Activated T-helper 9 cell treated with anti-CD3 and anti-CD28 coated beads, Interleukin-2, amount 50 U/mL, for 16 hours (primary cell): ENCODE results near the gene FXYD7.
"Not testable (repeated sequence)": the region's sequence is repeated elsewhere in the genome, so short reads cannot be mapped to it uniquely, and the experiment has no call there.

Experiments
- DNase-seq: peaks from one replicate; pipeline ENCODE4 v3.0.0-alpha.2; 2020; ENCODE audit warnings: low read depth

The FXYD7 gene

DNA sequence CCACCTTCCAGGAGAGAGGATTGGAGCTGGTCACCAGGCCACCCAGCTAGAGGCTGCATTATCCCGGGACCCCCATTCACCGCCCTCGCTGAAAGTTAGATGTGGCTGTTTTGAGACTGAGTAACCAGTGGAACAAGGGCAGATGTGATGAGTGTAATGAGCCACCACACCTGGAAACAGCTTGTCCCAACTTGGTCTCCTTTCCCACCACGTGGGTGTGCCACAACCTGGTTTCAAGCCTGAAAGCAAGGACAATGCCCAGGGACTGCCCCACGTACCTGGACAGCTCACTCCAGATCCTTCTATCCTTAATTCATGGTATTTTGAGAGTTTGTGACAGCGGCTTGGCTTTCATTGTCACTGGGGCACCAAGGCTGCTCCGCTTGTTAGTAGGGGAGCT is 15.2 kb upstream of the FXYD7 start:
- DNase-seq = no peak

DNA sequence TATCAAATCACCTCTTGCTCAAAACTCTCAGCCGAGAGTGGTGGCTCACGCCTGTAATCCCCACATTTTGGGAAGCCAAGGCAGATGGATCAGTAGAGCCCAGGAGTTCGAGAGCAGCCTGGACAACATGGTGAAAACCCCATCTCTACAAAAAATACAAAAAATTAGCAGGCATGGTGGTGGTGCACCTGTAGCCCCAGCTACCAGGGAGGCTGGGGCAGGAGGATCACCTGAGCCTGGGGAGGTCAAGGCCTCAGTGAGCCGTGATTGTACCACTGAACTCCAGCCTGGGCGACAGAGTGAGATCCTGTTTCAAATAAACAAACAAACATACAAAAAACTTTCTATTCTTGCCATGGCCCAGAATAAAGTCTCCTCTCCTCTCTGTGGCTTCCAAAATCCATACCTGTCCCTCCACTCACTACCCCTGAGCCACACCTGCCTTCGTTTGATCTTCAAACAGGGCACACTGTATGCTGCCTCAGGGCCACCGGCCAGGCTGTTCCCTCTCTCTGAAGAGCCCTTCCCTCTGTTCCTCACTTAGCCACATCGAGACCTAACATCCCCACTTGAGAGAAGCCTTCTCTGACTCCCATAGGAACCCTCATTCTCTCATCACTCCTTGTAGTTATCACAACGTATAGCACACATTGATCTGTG is 14.5 kb upstream of the FXYD7 start:
- no peak for DNase-seq

DNA sequence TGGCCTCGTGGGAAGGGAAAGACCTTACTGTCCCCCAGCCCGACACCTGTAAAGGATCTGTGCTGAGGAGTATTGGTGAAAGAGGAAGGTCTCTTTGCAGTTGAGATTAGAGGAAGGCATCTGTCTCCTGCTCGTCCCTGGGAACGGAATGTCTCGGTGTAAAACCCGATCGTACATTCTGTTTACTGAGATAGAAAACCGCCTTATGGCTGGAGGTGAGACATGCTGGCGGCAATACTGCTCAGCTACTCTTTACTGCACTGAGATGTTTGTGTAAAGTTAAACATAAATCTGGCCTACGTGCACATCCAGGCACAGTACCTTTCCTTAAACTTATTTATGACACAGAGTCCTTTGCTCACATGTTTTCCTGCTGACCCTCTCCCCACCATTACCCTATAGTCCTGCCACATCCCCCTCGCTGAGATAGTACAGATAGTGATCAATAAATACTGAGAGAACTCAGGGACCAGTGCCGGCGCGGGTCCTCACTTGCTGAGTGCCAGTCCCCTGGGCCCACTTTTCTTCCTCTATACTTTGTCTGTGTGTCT is 13.3 kb upstream of the FXYD7 start:
- not testable (repeated sequence) for DNase-seq

DNA sequence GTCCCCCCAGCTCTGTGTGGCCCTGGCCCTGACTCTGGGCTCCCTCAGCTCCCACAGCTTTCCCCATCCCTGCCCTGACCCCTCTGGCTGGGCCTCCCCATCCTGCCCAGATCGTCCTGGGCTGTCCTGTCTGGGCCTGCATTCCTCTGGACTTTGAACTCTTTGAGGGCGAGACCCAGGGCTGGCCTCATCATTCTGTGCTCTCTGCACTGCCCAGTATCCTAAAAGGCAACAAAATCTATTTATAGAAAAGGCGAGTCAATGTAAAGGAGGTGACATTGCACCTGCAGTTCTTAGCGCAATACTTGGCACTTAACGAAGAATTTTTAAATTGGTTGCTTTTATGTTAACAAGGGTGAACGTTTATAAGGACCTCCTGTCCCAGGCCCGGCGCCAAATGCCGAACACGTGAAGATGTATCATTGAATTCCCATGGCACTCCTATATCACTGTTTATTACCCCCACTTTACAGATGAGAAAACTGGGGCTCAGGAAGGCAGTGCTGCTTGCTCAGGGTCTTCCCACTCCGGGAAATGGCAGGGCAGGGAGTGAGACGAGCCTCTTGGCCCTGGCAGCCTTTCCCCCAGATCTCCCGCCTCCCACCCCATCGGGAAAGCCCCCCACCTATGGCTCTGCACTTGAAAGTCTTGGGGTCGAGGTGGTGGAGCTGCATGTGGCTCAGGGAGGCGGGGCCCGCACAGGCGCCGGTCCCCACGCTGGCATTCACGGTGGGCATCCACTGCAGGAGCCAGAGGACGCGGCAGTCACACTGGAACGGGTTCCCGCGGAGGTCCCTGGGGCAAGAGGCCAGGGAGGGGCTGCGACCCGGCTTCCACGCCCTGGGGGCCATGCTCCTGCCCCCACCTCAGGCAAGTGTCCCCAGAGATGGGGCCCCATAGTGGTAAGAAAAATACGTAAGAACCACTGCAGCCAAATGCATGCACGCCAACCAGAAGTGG is 12.0 kb upstream of the FXYD7 start:
- no peak for DNase-seq

DNA sequence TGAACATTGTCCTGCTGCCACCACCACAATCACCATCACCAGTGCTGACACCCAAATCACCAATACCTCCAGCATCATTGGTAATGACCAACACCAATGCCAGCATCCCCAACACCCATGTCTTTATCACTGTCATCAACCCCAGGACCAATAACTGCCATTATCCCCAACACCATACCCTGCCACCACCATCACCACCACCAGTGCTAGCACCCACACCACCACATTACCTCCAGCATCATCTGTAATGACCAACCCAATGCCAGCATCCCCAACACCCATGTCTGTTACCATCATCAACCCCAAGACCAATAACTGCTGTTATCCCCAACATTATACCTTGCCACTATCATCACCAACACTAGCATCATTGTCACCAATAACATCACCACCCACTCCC is 10.8 kb upstream of the FXYD7 start:
- no peak for DNase-seq

DNA sequence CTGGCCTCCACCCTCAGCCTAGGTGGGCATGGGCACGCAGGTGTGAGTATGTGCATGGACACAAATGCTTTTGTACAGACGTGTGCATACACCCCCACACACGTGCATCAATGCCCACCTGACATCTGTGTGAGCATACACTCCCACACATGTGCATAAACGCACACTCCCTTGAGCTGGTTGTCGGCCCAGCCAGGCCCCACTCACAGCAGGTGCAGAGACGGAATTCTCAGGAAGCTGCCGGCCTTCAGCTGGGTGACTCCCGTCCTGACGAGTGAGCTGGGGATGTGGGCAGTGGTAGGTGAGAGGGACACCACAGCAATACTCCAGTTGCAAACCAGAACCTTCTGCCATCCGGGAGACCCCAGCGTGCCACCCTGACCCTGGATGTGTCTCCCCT is 9.2 kb upstream of the FXYD7 start:
- DNase-seq = no peak

DNA sequence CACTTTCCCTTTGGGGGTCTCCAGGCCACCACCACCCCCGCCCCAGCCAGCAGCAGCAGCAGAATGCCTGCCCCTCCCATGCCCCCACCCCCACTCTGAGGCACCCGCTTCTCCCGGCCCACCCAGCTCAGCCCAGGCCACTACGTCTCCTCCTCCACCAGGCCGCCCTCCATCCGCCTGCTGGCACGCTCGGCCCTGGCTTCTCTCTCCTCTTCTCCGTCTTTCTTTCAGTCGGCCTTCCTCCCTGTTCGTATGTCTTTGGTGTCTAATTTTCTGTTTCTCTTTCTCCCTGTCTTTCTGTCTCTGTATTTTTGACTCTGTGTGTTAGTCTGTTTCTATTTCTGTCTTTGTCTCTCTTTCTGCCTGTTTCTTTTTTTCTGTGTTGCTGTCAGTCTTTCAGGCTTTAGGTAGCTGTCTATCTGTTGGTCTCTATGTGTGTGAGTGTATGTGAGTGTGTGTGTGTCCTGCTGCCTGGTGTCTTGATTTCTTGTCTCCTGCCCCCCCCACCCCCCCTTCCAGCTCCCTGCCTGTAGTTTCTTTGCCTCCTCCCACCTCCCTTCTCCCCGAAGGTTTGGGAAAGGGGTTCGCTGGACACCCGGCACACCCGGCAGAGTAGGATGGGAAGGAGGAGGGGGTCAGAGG is 8.3 kb upstream of the FXYD7 start, which contains the start of gene LGI4:
TSS of gene LGI4 (minus strand) at position 459 of the 642 bp plus-strand sequence. CDS start at position 80, 379 bp downstream.
- DNase-seq = no peak

DNA sequence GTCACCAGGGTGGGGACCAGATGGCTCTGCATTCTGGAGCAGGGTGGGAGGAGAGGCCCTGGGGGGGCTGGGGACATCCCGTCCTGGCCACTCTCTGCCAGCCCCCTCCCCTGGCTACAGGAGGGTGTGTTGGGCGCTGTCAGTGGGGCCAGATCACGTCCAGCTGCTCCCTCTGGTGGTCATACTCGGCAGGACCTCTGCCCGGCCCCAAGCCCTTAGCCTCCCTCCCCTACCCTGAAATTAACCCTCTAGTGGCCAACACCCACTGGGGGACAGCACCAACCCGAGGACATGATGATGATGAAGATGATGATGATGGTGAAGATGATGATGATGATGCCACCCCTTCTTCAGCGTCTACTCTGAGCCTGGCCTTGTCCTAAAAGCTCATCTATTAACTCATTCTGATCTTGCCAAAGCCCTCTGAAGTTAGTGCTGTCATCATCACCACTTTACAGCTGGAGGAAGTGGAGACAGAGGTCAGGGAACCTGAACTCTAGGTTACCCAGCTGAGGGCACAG is 7.6 kb upstream of the FXYD7 start:
- peak; percentile 46 for DNase-seq

DNA sequence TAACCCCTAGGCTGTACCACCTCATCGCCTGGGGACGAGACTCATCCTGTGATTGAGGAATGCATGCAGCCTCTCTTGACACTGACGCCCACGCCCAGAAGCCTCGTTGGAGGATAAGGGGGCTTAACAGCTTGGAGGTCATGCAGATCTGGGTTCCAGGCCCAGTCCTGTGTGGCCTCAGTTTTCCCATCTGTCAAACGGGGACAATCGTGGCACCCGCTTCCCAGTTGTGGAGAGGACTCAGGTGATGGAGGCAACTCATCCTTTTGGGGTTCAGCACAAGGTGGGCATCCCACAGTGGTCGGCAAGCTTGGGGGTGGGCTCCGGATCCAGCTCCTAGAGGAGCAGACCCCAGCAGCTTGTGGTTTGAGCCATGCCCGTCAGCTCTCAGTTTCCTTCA is 6.8 kb upstream of the FXYD7 start:
- DNase-seq = no peak

DNA sequence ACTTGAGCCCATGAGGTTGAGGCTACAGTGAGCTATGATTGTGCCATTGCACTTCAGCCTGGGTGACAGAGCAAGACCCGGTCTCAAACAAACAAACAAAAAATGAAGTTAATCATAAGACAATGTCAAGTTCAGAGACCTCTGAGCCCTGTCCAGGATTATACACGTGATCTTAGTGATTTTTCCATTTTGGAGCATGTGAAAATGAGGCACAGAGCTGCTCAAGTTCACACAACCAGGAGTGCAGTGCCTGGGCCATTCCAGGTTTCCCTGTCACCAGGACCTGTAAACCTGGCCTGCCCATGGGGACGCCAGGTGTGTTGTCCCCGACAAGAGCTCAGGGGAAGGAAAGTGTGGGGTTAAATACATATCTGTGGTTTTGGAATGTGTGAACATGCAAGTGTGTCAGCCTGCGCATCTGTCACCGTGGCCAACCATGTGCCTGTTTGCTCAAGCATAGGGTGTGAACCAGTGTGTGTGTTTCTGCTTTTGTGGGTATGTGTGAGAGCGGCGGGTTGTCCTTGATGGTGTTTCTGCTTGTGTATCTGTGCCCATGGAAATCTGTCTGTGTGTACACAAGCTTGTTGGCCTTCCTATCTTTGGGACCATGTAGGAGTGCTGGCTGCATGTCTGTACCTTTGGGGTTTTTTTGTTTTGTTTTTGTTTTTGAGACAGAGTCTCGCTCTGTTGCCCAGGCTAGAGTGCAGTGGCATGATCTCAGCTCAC is 5.9 kb upstream of the FXYD7 start:
- no peak for DNase-seq

DNA sequence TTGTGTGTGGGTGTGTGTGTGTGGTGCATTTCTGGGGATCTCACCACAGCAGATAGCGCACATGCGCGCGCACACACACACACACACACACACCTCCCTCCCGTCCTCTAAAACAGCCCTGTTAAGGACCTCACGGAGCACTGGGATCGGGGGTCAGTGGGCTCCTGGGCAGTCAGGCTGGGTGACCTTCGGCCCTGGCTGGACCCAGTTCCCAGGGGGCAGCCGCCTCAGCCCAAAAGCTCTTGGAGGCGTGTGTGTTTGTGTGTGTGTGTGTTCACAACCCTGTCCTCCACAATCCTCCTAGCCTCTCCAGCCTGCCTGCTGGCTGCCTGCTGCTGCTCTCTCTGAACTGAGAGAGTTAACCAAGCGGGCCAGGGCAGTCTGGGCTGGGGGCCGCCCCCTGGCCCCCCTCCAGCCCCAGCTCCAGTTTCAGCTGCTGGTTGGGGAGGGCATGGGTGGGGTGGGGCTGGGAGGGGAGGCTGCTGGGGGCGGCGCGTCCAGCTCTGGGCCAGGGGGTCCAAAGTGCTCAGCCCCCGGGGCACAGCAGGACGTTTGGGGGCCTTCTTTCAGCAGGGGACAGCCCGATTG is 4.7 kb upstream of the FXYD7 start, which contains the start of gene FXYD1:
TSS of gene FXYD1 (plus strand) at position 520 of the 588 bp plus-strand sequence. CDS start 1,256 bp downstream, outside the sequence.
- no peak for DNase-seq

DNA sequence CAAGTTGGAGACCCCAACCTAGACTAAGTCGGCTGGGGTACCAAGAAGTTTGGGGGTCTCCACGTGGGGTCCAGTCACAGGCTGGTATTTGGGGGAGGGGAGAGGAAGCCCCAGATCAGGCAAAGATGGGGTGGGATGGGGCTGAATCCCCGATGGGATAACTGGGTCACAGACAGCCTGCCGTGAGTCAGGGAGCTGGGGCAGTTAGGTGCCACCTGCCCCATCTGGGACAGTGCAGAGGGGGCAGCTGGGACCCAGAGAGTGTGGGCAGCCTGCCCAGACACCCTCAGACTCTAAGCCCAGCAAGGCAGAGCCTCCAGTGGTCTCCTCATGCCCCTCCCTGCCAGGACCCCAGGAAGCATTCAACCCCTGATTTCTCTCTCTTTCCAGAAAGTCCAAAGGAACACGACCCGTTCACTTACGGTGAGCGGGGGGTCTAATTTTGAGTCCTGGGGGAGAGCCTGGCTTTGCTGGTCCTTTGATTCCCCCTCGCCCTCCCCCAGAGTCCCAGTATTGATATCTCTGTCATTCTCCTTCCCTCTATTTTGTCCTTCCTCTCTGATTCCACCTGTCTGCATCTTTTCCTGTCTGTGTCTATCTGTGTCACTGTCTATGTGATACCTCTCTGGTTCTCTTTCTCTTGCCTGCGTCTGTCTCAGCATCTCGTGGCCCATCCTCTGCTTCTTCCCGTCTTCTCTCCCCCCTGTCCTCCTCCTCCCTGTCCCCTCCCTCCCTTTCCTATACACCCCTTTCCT is 2.7 kb upstream of the FXYD7 start:
- DNase-seq = no peak

DNA sequence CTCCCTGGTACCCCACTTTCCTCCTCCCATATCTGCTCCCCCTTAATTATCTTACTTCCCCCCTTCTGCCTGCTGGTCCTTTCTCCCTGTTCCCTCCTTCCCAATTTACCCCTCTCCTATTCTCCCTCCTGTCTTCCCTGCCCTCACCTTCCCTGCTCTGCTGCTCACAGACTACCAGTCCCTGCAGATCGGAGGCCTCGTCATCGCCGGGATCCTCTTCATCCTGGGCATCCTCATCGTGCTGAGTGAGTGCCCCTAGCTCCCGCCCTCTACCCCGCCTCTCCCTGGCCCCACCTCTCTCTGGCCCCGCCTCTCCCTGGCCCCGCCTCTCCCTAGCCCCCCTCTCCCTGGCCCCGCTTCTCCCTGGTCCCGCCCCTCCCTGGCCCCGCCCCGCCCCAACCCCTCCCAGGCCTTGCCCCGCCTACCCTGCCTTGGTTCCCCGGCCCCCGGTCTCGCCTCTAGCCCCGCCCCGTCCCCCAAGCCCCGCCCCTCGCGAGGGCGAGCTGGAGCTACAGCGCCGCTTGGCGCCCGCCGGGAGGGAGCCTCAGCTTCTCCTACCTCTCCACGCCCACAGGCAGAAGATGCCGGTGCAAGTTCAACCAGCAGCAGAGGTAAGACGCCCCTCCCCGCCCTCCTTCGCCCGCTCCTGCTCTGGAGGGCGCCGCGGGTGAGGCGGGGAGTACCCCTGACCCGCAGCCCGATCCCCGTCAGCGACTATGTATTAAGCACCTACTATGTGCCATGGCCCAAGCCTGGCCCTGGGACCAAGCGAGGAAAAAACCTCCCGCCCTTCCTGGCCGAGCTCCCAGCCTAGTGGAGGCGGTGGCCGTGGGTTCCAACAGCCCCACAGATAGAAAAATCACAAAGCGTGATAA is 1.9 kb upstream of the FXYD7 start:
- DNase-seq = peak; percentile 95

DNA sequence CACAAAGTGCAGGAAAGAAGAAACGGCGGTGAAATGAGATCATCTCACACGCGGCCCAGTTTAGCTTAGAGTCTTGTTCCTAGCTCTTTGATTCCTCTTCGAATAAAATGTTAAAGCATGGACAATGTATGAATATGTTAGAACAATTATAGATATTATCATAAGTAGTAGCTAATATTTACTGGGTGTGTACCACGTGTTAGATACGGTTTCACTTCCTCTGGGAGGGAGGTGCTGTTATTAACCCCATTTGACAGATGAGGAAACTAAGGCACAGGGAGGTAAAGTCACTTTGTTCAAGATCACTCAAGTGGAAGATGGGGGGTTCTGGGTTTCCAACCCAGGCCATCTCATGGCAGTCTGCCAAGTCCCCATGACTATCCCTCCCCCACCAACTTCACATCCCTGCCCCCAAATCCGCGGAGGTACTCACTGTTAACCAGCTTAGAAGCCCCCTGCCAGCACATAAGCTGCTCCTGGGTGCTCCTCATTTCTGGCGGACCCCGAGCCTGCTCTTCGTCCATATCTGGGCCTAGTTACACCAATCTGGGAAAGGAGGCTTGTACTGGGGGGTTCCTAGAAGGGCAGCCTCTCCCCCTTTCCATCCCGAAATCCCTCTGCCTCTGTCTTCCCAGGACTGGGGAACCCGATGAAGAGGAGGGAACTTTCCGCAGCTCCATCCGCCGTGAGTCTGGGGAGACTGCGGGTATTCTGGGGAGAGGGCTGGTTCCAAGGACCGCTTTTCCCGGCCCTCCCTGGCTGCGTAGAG is 1.0 kb upstream of the FXYD7 start:
- DNase-seq = no peak

DNA sequence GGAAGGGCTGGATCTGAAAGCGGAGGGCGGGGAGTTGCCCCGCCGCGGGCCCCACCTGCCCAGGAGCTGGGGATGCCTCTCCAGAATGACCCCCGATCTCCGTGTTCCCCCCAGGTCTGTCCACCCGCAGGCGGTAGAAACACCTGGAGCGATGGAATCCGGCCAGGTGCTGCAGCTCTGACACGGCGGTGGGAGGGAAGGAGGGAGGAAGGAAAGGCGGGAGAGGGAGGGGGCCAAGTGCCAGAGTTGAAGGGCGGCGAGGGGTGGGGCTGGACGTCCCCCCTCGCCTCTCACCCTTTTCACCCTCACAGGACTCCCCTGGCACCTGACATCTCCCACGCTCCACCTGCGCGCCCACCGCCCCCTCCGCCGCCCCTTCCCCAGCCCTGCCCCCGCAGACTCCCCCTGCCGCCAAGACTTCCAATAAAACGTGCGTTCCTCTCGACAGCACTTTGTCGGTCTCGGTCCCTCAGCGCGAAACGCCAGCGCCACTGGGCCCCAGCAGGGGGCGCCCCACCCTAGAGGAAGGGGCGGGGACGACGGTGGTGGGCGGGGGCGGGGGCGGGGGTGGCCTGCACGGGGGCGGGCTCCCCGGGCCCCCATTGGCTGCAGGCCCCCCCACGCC is 337 bp upstream of the FXYD7 start:
- DNase-seq = peak; percentile 61

DNA sequence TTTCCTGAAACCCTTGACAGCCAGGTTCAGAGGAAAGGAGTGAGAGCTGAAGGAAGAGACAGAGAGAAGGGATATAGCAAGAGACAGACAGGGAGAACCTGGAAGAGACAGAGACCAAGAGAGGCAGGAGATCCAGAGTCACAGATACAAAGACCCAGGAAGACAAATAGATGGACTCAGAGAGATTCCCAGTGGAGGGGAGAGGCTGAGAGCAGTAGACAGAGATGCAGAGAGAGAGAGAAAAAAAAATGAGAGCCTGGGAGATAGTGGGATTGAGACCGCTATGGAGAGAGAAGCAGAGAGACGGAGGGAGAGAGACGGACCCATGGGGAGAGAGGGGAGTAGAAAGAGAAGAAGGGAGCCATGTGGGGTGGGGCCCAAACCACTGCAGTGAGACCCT is 763 bp downstream of the FXYD7 start:
- no peak for DNase-seq

DNA sequence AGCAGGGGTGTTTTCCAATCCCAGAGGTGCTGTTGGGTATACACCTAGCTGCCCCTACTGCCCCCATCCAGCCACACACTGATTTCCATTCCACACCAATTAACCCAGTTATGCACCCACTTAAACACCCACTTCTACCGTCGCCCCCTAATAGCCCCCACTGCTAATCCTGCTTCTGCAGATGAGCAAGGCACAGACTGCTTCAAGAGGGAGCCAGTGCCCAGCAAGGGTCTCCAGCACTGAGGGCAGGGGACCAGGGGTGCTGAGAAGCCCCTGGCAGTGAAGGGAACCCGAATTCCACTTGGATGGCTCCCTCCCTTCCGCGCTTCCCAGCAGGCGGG is 1.2 kb downstream of the FXYD7 start:
- DNase-seq = no peak
